ENCODE results near the gene SDCCAG8. TPM values are rescaled to one million over a fixed set of nuclear protein-coding genes. Genes with fewer than 3 reads are reported as not detected.

Gene SDCCAG8
- total RNA-seq, 1 experiment from 2014 or later = 10.0 TPM

DNA sequence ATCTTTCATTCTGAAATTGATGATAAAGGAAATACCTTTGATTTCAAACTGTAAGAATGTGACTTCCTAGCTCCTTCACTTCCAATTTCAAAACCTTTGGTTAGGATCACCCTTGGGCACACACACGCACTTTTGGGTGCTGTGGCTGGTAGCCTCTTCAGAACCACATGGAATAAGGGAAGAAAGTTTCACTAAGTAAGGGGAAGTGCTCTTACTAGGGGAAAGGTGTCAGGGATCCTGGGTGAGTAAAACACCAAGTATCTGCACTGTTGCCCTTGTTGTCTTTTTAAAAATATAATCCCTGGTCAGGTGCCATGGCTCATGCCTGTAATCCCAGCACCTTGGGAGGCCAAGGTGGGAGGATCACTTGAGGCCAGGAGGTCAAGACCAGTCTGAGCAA lies 132.4 kb downstream of the SDCCAG8 start:
- no peaks in the 10 kb centered on the region for H3K27me3 ChIP-seq (ENCODE audit: insufficient read depth, low read length)
- H2BK120ac ChIP-seq (ENCODE audit: low read depth, low read length, poor library complexity, severe bottlenecking) = no peak overlapping the region
- no peak overlapping the region for H3K4me2 ChIP-seq (ENCODE audit: insufficient read depth, insufficient read length, low read length)
- H3K4me1 ChIP-seq (ENCODE audit: insufficient read depth, low read length) = peaks cover 3% of the 10 kb centered on the region; the same call in 1 of the 2 replicates
- no peak overlapping the region for H2BK20ac ChIP-seq (ENCODE audit: low read depth, low read length, poor library complexity, severe bottlenecking)
- TF ChIP-seq, protein P1, sequence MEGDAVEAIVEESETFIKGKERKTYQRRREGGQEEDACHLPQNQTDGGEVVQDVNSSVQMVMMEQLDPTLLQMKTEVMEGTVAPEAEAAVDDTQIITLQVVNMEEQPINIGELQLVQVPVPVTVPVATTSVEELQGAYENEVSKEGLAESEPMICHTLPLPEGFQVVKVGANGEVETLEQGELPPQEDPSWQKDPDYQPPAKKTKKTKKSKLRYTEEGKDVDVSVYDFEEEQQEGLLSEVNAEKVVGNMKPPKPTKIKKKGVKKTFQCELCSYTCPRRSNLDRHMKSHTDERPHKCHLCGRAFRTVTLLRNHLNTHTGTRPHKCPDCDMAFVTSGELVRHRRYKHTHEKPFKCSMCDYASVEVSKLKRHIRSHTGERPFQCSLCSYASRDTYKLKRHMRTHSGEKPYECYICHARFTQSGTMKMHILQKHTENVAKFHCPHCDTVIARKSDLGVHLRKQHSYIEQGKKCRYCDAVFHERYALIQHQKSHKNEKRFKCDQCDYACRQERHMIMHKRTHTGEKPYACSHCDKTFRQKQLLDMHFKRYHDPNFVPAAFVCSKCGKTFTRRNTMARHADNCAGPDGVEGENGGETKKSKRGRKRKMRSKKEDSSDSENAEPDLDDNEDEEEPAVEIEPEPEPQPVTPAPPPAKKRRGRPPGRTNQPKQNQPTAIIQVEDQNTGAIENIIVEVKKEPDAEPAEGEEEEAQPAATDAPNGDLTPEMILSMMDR (conservative IDR thresholded peaks at IDR 0.05) = no peak
- H3K9me3 ChIP-seq (ENCODE audit: control insufficient read depth, low read depth, low read length) = no peaks in the 10 kb centered on the region
- Mint-ChIP-seq H3K36me3 (ENCODE audit: insufficient read depth in 1 of 3, low read depth in 3 of 3) (no peaks in the 10 kb centered on the region), H3K4me1 (peaks cover 11 to 22% of the 10 kb centered on the region in 2 experiments), H3K27me3 (ENCODE audit: low read depth) (no peaks in the 10 kb centered on the region), H3K4me3 (no peak overlapping the region), H3K27ac (no peak overlapping the region), H3K9me3 (no peaks in the 10 kb centered on the region)
- H3K79me2 ChIP-seq (ENCODE audit: insufficient read depth, low read length) = no peaks in the 10 kb centered on the region
- H3K18ac ChIP-seq (ENCODE audit: insufficient read length, low read depth, low read length) = no peak overlapping the region
- no peak overlapping the region for H3T11ph ChIP-seq (ENCODE audit: low read length)
- H3K23me2 ChIP-seq (ENCODE audit: insufficient read length, low read depth, low read length, poor library complexity, severe bottlenecking) = no peaks in the 10 kb centered on the region
- H3K14ac ChIP-seq (ENCODE audit: insufficient read depth, low read length) = no peak overlapping the region
- no peak for DNase-seq
- H2BK15ac ChIP-seq (ENCODE audit: low read depth, low read length) = no peak overlapping the region
- no peaks in the 10 kb centered on the region for H3K79me1 ChIP-seq (ENCODE audit: insufficient read depth, low read depth, low read length, poor library complexity, severe bottlenecking)
- H3K56ac ChIP-seq (ENCODE audit: insufficient read length, low read depth, low read length) = no peak overlapping the region
- no peak overlapping the region for H3K27ac ChIP-seq (ENCODE audit: insufficient read length, low read depth, low read length)
- H3K9ac ChIP-seq (ENCODE audit: extremely low read depth, insufficient read length, low read length) = no peak overlapping the region
- no peak overlapping the region for H3K4ac ChIP-seq (ENCODE audit: low read depth, low read length)
- H4K5ac ChIP-seq (ENCODE audit: insufficient read length, low read depth, low read length) = no peak overlapping the region
- no peaks in the 10 kb centered on the region for H4K20me1 ChIP-seq (ENCODE audit: control insufficient read depth, insufficient read depth, insufficient read length)
- no peak overlapping the region for H3K23ac ChIP-seq (ENCODE audit: insufficient read length, low read depth, low read length)
- no peak overlapping the region for H2AK5ac ChIP-seq (ENCODE audit: insufficient read length, low read length)
- no peak overlapping the region for H4K8ac ChIP-seq (replicated peaks; ENCODE audit: insufficient read length, low read depth, low read length)
- no peak overlapping the region for H4K91ac ChIP-seq (ENCODE audit: insufficient read length, low read depth, low read length)
- H2BK12ac ChIP-seq (ENCODE audit: insufficient read length, low read depth, low read length) = no peak overlapping the region
- WGBS (ENCODE audit: extremely low coverage, insufficient read length, low lambda C conversion rate) = no CpG with 5 or more reads among the region's 1 CpG
- H2BK5ac ChIP-seq (ENCODE audit: insufficient read length, low read length) = no peak overlapping the region
- H2AFZ ChIP-seq (ENCODE audit: low read length) = no peak overlapping the region
